Astrocyte of the spinal cord (primary cell): ENCODE results near the gene RPA3.
"Not testable (repeated sequence)": the region's sequence is repeated elsewhere in the genome, so short reads cannot be mapped to it uniquely, and the experiment has no call there.

Source experiments
- DNase-seq: peaks from one replicate; pipeline ENCODE4 v3.0.0; 2011; ENCODE audit warnings: low read depth, low spot score
- H3K4me3 ChIP-seq: 2 replicates; pipeline ENCODE4 v1.5.1; 2011; ENCODE audit warnings: low read depth, mild to moderate bottlenecking, low read length, moderate library complexity
- CTCF ChIP-seq: IDR thresholded peaks from 2 replicates; pipeline ENCODE4 v1.5.1; 2012; ENCODE audit warnings: low read depth, mild to moderate bottlenecking, low read length, inconsistent platforms
- in situ Hi-C: cut with HindIII; loops from 2 replicates; pipeline ENCODE4 v1.10.0; 2017; ENCODE audit warnings: low sequenced_read_pairs

Gene RPA3

GRCh38 chr7:7681191-7681935, 37.0 kb downstream of the RPA3 start:
- in situ Hi-C loops: no loop called here
- peak; percentile 82 for DNase-seq
- TF ChIP-seq CTCF: peak; percentile 61
- H3K4me3 ChIP-seq: no peak overlapping the region

GRCh38 chr7:7679640-7680039, 38.8 kb downstream of the RPA3 start:
- H3K4me3 ChIP-seq, in situ Hi-C loops, DNase-seq: not testable (repeated sequence)

- TF ChIP-seq CTCF: no peak
- in situ Hi-C loops: no loop called here
- no peak for DNase-seq
- no peak overlapping the region for H3K4me3 ChIP-seq
These were observed 42.7 kb downstream of the RPA3 start for GRCh38 chr7:7675686-7676085.

- in situ Hi-C loops: no loop called here
- no peak overlapping the region for H3K4me3 ChIP-seq
These were observed 45.2 kb downstream of the RPA3 start for GRCh38 chr7:7673240-7673550.

GRCh38 chr7:7672545-7673239, 45.7 kb downstream of the RPA3 start:
- in situ Hi-C loops: no loop called here
- TF ChIP-seq CTCF: no peak
- no peak for DNase-seq

More at GRCh38 chr7:7673240-7673550, 45.2 kb downstream of the RPA3 start:
- no peak for DNase-seq
- TF ChIP-seq CTCF: no peak

GRCh38 chr7:7671361-7671760, 47.0 kb downstream of the RPA3 start:
- no peak overlapping the region for H3K4me3 ChIP-seq
- DNase-seq: no peak
- in situ Hi-C loops: no loop called here
- no peak for TF ChIP-seq CTCF

More at GRCh38 chr7:7672545-7673239, 45.7 kb downstream of the RPA3 start:
- no peak overlapping the region for H3K4me3 ChIP-seq

GRCh38 chr7:7670490-7670889, 47.9 kb downstream of the RPA3 start:
- no peak overlapping the region for H3K4me3 ChIP-seq
- in situ Hi-C loops: no loop called here
- no peak for TF ChIP-seq CTCF
- DNase-seq: no peak
